PC-9 (cell line): ENCODE data around the gene ETFA. TPM values are rescaled to one million over a fixed set of nuclear protein-coding genes. Genes with fewer than 3 reads are reported as not detected.

Source experiments
- BruUV-seq: library from RNA; stranded (reverse); fragments of 400-500 nt; replicated peaks from 2 replicates; lab custom pipeline; 2021; lab: Mats Ljungman, UMichigan
- CTCF ChIA-PET: fragments of 300-600 bp; sonication (Branson Sonifier 250); formaldehyde crosslinking; loops from one replicate; lab custom pipeline; 2022; ENCODE audit warnings: antibody characterized with exemption; lab: Charles Lee
- POLR2A ChIA-PET: fragments of 300-600 bp; sonication (Branson Sonifier 250); formaldehyde crosslinking; loops from one replicate; lab custom pipeline; 2022; ENCODE audit warnings: antibody characterized with exemption; ENCODE audit not compliant: unreplicated experiment; lab: Charles Lee
- DNase-seq, 2 experiments: peaks; one replicate each; pipeline versions ENCODE4 v3.0.0 to v3.0.0-alpha.2; 2015 to 2022; ENCODE audit warnings: mixed read lengths in 1 of 2
- H2AFZ ChIP-seq: fragments of 200-600 bp; sonication (generic); 2 replicates; pipeline ENCODE4 v1.8.1; 2017; ENCODE audit warnings: antibody characterized with exemption
- H3F3A ChIP-seq: fragments of 200-600 bp; sonication (generic); 2 replicates; pipeline ENCODE4 v1.8.1; 2017; ENCODE audit warnings: antibody characterized with exemption, mild to moderate bottlenecking, low read depth; ENCODE audit not compliant: insufficient read depth
- H3K27ac ChIP-seq: fragments of 200-600 bp; sonication (generic); 2 replicates; pipeline ENCODE4 v1.6.1; 2016; ENCODE audit warnings: mixed run types
- H3K27me3 ChIP-seq: fragments of 200-600 bp; sonication (generic); 2 replicates; pipeline ENCODE4 v1.6.1; 2016; ENCODE audit warnings: low read depth, mixed run types; ENCODE audit not compliant: insufficient read depth
- H3K36me3 ChIP-seq: fragments of 200-600 bp; sonication (generic); 2 replicates; pipeline ENCODE4 v1.6.1; 2016; ENCODE audit warnings: low read depth, mixed run types
- H3K4me1 ChIP-seq: fragments of 200-600 bp; sonication (generic); replicated peaks from 2 replicates; pipeline ENCODE4 v1.6.1; 2016; ENCODE audit warnings: mixed run types; ENCODE audit not compliant: insufficient read depth
- H3K4me2 ChIP-seq: fragments of 200-600 bp; sonication (generic); 2 replicates; pipeline ENCODE4 v1.6.1; 2017; ENCODE audit warnings: mixed run types
- H3K4me3 ChIP-seq: fragments of 200-600 bp; sonication (generic); 2 replicates; pipeline ENCODE4 v1.6.1; 2016; ENCODE audit warnings: mixed run types
- H3K79me2 ChIP-seq: fragments of 200-600 bp; sonication (generic); 2 replicates; pipeline ENCODE4 v1.6.1; 2017; ENCODE audit warnings: low read depth, mixed run types
- H3K9me2 ChIP-seq: fragments of 200-600 bp; sonication (generic); 2 replicates; pipeline ENCODE4 v1.8.1; 2017; ENCODE audit warnings: mild to moderate bottlenecking; ENCODE audit not compliant: insufficient read depth
- H3K9me3 ChIP-seq: fragments of 200-600 bp; sonication (generic); 2 replicates; pipeline ENCODE4 v1.8.1; 2016; ENCODE audit warnings: low read depth; ENCODE audit not compliant: insufficient read depth
- H4K20me1 ChIP-seq: fragments of 200-600 bp; sonication (generic); 2 replicates; pipeline ENCODE4 v1.8.1; 2017; ENCODE audit not compliant: insufficient read depth
- CTCF ChIP-seq: fragments of 200-600 bp; sonication (generic); conservative IDR thresholded peaks from 2 replicates; pipeline ENCODE4 v1.6.1; 2017; ENCODE audit warnings: mixed run types, antibody characterized with exemption, mild to moderate bottlenecking, moderate library complexity
- EZH2 ChIP-seq: fragments of 200-600 bp; sonication (generic); IDR thresholded peaks from 2 replicates; pipeline ENCODE4 v1.8.0; 2017; ENCODE audit warnings: antibody characterized with exemption, low read depth
- intact Hi-C: fragments of 100-400 bp; cut with micrococcal nuclease; formaldehyde crosslinking; loops from one replicate; pipeline ENCODE4 v1.10.0; 2022; ENCODE audit not compliant: unreplicated experiment
- total RNA-seq: library from RNA; stranded (reverse); gene quantifications from 2 replicates; pipeline ENCODE4 v1.2.3, GENCODE V29; 2021

The ETFA gene
- total RNA-seq, 1 experiment from 2014 or later, result 187 TPM

- no peak overlapping the region for H3K4me3 ChIP-seq
- H3K4me2 ChIP-seq, result no peak overlapping the region
- peaks cover 11% of the 10 kb centered on the region; the same call in 1 of the 2 replicates for H3K36me3 ChIP-seq
- no peaks in the 10 kb centered on the region; the same call in 1 of the 2 replicates for H4K20me1 ChIP-seq
- no peaks in the 10 kb centered on the region for H3K27me3 ChIP-seq
- H3K79me2 ChIP-seq, result no peaks in the 10 kb centered on the region
- no peak for DNase-seq
- no peaks in the 10 kb centered on the region for H3K4me1 ChIP-seq
- BruUV-seq, result TSS peak; percentile 14
- intact Hi-C loops, result no loop called here
- no peaks in the 10 kb centered on the region for H3K9me2 ChIP-seq
- H3K27ac ChIP-seq, result no peak overlapping the region
- TF ChIP-seq CTCF (no peak), EZH2 (no peak)
- H2AFZ ChIP-seq, result no peak overlapping the region
- no peaks in the 10 kb centered on the region for H3K9me3 ChIP-seq
- H3F3A ChIP-seq, result no peaks in the 10 kb centered on the region; the same call in 1 of the 2 replicates
- POLR2A ChIA-PET, result no interaction called here
- CTCF ChIA-PET, result no interaction called here
Observed at GRCh38 chr15:76229266-76229665, 82.0 kb downstream of the ETFA start.

- Histone ChIP-seq H3K27ac (no peak overlapping the region), H3K79me2 (peaks cover 11% of the 10 kb centered on the region; the same call in 1 of the 2 replicates), H4K20me1 (no peaks in the 10 kb centered on the region), H3K9me2 (no peaks in the 10 kb centered on the region), H3F3A (peaks cover 8% of the 10 kb centered on the region; the same call in 1 of the 2 replicates), H3K27me3 (no peaks in the 10 kb centered on the region), H3K36me3 (0 out of 2 replicates have a peak, but pooled peaks cover 10% of the 10 kb centered on the region), H3K4me1 (peaks cover 16% of the 10 kb centered on the region), H3K4me2 (no peak overlapping the region), H2AFZ (no peak overlapping the region), H3K4me3 (no peak overlapping the region), H3K9me3 (no peaks in the 10 kb centered on the region)
- ChIA-PET POLR2A (no interaction called here), CTCF (interaction anchor here (0.7 kb wide), 2 partner anchors 44 to 211 kb away, joined by 3 to 11 read pairs; no protein-coding TSS in a partner anchor)
- no peak for TF ChIP-seq CTCF
- TF ChIP-seq EZH2, result no peak
- no peak for DNase-seq
- BruUV-seq, result no TSS peak
- intact Hi-C loops, result no loop called here
Observed at GRCh38 chr15:76223521-76223920, 87.7 kb downstream of the ETFA start.

- Histone ChIP-seq H3K79me2 (peaks cover 12% of the 10 kb centered on the region; the same call in 1 of the 2 replicates), H3K9me3 (no peaks in the 10 kb centered on the region), H3K4me2 (no peak overlapping the region), H4K20me1 (no peaks in the 10 kb centered on the region), H3K27ac (no peak overlapping the region), H3K36me3 (0 out of 2 replicates have a peak, but pooled peaks cover 6% of the 10 kb centered on the region), H3K4me3 (no peak overlapping the region), H3K27me3 (no peaks in the 10 kb centered on the region), H3F3A (peaks cover 21% of the 10 kb centered on the region; the same call in 1 of the 2 replicates), H2AFZ (no peak overlapping the region), H3K9me2 (no peaks in the 10 kb centered on the region), H3K4me1 (peaks cover 29% of the 10 kb centered on the region)
- CTCF ChIA-PET, result no interaction called here
- DNase-seq, result no peak
- TF ChIP-seq CTCF, result no peak
- no peak for TF ChIP-seq EZH2
- intact Hi-C loops, result no loop called here
- POLR2A ChIA-PET, result no interaction called here
- no TSS peak for BruUV-seq
Observed at GRCh38 chr15:76222159-76222558, 89.1 kb downstream of the ETFA start.
